ENCODE results near the gene XYLT2. TPM values are rescaled to one million over a fixed set of nuclear protein-coding genes. Genes with fewer than 3 reads are reported as not detected.
A peak's percentile ranks its signal among the peaks of the same experiment; 100 is the strongest.

XYLT2 gene
- total and polyA plus RNA-seq, 2 experiments from 2014 or later, result 14.2 to 44.9 TPM

- TF ChIP-seq CTCF (conservative IDR thresholded peaks at IDR 0.05; ENCODE audit: low read depth in 2 of 2) (no peak), ZNF331 (CRISPR knock-in tag; IDR thresholded peaks at IDR 0.05; ENCODE audit: low read depth) (no peak), EZH2phosphoT487 (IDR thresholded peaks at IDR 0.05; ENCODE audit: unreplicated experiment) (no peak), ZNF114 (CRISPR knock-in tag; IDR thresholded peaks at IDR 0.05) (no peak), ETS1 (IDR thresholded peaks at IDR 0.05) (no peak), STAT1 (IDR thresholded peaks at IDR 0.05; ENCODE audit: unreplicated experiment) (no peak), CREB1 (CRISPR knock-in tag; IDR thresholded peaks at IDR 0.05; ENCODE audit: low read depth) (no peak), EZH2 (IDR thresholded peaks at IDR 0.05; ENCODE audit: low read depth, unreplicated experiment) (no peak)
Measured at GRCh38 chr17:50311112-50311460, 34.8 kb upstream of the XYLT2 start (continued).

GRCh38 chr17:50311483-50311882 is 34.4 kb upstream of the XYLT2 start:
- no peak overlapping the region for H3K4me2 ChIP-seq
- H3K27ac ChIP-seq (ENCODE audit: low read depth), result no peak overlapping the region
- H3K79me2 ChIP-seq (replicated peaks; ENCODE audit: insufficient read depth), result no peaks in the 10 kb centered on the region
- 0 out of 2 replicates have a peak, but pooled peaks cover 8% of the 10 kb centered on the region for H3K4me1 ChIP-seq (ENCODE audit: insufficient read depth)
- Mint-ChIP-seq H3K36me3 (ENCODE audit: low read depth) (0 out of 3 replicates have a peak, but pooled peaks cover 3% of the 10 kb centered on the region), H3K9me3 (peaks cover 6% of the 10 kb centered on the region; the same call in 2 of the 3 replicates), H3K4me1 (peaks cover 15% of the 10 kb centered on the region), H3K27ac (no peak overlapping the region), H3K4me3 (no peak overlapping the region), H3K27me3 (ENCODE audit: insufficient read depth, low read depth, poor library complexity) (peaks cover 12% of the 10 kb centered on the region)
- no peaks in the 10 kb centered on the region for H3K36me3 ChIP-seq (ENCODE audit: insufficient read depth)
- no peaks in the 10 kb centered on the region for H3F3A ChIP-seq (replicated peaks; ENCODE audit: low read depth)
- no peak overlapping the region for H2AFZ ChIP-seq
- peak; percentile 80 for ATAC-seq
- H3K4me3 ChIP-seq, result no peak overlapping the region
- DNase-seq (ENCODE audit: low spot score), result no peak
- H4K20me1 ChIP-seq (replicated peaks; ENCODE audit: insufficient read depth), result no peaks in the 10 kb centered on the region
- H3K27me3 ChIP-seq (ENCODE audit: insufficient read depth), result no peaks in the 10 kb centered on the region
- 0 out of 2 replicates have a peak, but pooled peaks cover 3% of the 10 kb centered on the region for H3K9me2 ChIP-seq (ENCODE audit: insufficient read depth)
- no peak for TF ChIP-seq REST (IDR thresholded peaks at IDR 0.05; ENCODE audit: unreplicated experiment)
- no peak for TF ChIP-seq NANOG (IDR thresholded peaks at IDR 0.05; ENCODE audit: borderline replicate concordance)
- TF ChIP-seq ETS1 (IDR thresholded peaks at IDR 0.05), result no peak
- TF ChIP-seq CTCF (conservative IDR thresholded peaks at IDR 0.05; ENCODE audit: low read depth in 2 of 2), result no peak
- no peak for TF ChIP-seq STAT1 (IDR thresholded peaks at IDR 0.05; ENCODE audit: unreplicated experiment)
- TF ChIP-seq POLR2AphosphoS5 (IDR thresholded peaks at IDR 0.05; ENCODE audit: low read depth), result no peak
- TF ChIP-seq ZNF331 (CRISPR knock-in tag; IDR thresholded peaks at IDR 0.05; ENCODE audit: low read depth), result no peak
